Measurements from ENCODE around the gene HDAC1.
A peak's percentile ranks its signal among the peaks of the same experiment; 100 is the strongest.

Gene HDAC1

GRCh38 chr1:32330558-32331151, 38.8 kb downstream of the HDAC1 start:
- no peak for DNase-seq

GRCh38 chr1:32331549-32331948, 39.7 kb downstream of the HDAC1 start:
- no peak for DNase-seq

- DNase-seq: no peak
Observed at GRCh38 chr1:32332290-32333079, 40.6 kb downstream of the HDAC1 start.

- no peak for DNase-seq
Observed at GRCh38 chr1:32333251-32333963, 41.5 kb downstream of the HDAC1 start.

GRCh38 chr1:32334274-32334861, 42.5 kb downstream of the HDAC1 start:
- no peak for DNase-seq

GRCh38 chr1:32334864-32335534, 43.1 kb downstream of the HDAC1 start:
- DNase-seq: peak; percentile 24

GRCh38 chr1:32335535-32335789, 43.6 kb downstream of the HDAC1 start:
- DNase-seq: no peak

- DNase-seq: peak; percentile 81
Observed at GRCh38 chr1:32335790-32336590, 44.1 kb downstream of the HDAC1 start, which contains the start of gene MARCKSL1. MARCKSL1 (minus strand) TSS chr1:32336233; CDS start chr1:32336033, 200 bp downstream.

GRCh38 chr1:32336591-32336932, 44.7 kb downstream of the HDAC1 start:
- no peak for DNase-seq

GRCh38 chr1:32336963-32337675, 45.2 kb downstream of the HDAC1 start:
- DNase-seq: no peak

- DNase-seq: no peak
Observed at GRCh38 chr1:32337855-32338636, 46.2 kb downstream of the HDAC1 start.

GRCh38 chr1:32338637-32339145, 46.8 kb downstream of the HDAC1 start:
- DNase-seq: no peak

GRCh38 chr1:32339363-32339978, 47.6 kb downstream of the HDAC1 start:
- DNase-seq: no peak

GRCh38 chr1:32341186-32341757, 49.4 kb downstream of the HDAC1 start:
- no peak for DNase-seq

GRCh38 chr1:32341971-32342370, 50.1 kb downstream of the HDAC1 start:
- no peak for DNase-seq

GRCh38 chr1:32342704-32343103, 50.8 kb downstream of the HDAC1 start:
- no peak for DNase-seq

GRCh38 chr1:32345289-32345827, 53.5 kb downstream of the HDAC1 start:
- DNase-seq: no peak

GRCh38 chr1:32346532-32347157, 54.8 kb downstream of the HDAC1 start:
- DNase-seq: no peak

GRCh38 chr1:32349211-32349708, 57.4 kb downstream of the HDAC1 start:
- no peak for DNase-seq
